ENCODE data around the gene TMTC2. TPM values are rescaled to one million over a fixed set of nuclear protein-coding genes. Genes with fewer than 3 reads are reported as not detected.
"Not testable (repeated sequence)": the region's sequence is repeated elsewhere in the genome, so short reads cannot be mapped to it uniquely, and the experiment has no call there.

Gene TMTC2
- polyA plus RNA-seq, 4 donors, result 1.1 to 5.6 (median 2.7) TPM

DNA sequence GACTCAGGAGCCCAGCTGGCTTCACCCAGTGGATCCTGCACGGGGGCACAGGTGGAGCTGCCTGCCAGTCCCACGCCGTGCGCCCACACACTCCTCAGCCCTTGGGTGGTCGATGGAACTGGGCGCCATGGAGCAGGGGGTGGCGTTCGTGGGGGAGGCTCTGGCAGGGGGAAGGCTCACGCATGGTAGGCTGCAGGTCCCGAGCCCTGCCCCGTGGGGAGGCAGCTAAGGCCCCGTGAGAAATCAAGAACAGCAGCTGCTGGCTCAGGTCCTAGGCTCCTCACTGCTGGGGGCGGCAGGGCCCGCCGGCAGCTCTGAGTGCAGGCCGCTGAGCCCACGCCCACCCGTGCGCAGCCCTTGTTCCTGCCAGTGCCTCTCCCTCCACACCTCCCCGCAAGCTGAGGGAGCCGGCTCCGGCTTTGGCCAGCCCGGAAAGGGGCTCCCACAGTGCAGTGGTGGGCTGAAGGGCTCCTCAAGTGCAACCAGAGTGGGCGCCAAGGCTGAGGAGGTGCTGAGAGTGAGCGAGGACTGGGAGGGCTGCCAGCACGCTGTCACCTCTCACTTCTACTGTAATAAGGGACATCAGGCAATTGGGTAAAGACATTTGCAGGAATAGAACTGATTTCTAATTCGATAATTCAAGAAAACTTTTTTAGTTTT lies 115.4 kb downstream of the TMTC2 start:
- FAIRE-seq (no peak), DNase-seq (no peak)
- peaks cover 0 to 6% of the 10 kb centered on the region in 2 donors for H3K9me3 ChIP-seq (ENCODE audit: control insufficient read depth in 2 of 2, insufficient read depth in 1 of 2, low read depth in 1 of 2, low read length in 1 of 2)
- no peaks in the 10 kb centered on the region for H3K4me1 ChIP-seq (ENCODE audit: control insufficient read depth in 3 of 3, insufficient read depth in 2 of 3, low read depth in 1 of 3, low read length in 2 of 3)
- H3K27ac ChIP-seq (ENCODE audit: low read depth in 1 of 3, low read length in 2 of 3), result no peak overlapping the region
- peaks cover 0 to 3% (median 0%) of the 10 kb centered on the region in 3 donors for H3K36me3 ChIP-seq (ENCODE audit: control insufficient read depth in 3 of 3, insufficient read depth in 2 of 3, low read depth in 1 of 3, low read length in 3 of 3)
- H3K4me3 ChIP-seq (ENCODE audit: low read depth in 1 of 3, low read length in 3 of 3), result no peak overlapping the region
- 96 to 97% (median 97%) methylated on average over 21 to 27 of the region's 27 CpGs for WGBS, 3 donors
- H3K27me3 ChIP-seq (ENCODE audit: control insufficient read depth in 3 of 3, insufficient read depth in 3 of 3, low read length in 3 of 3), result no peaks in the 10 kb centered on the region

DNA sequence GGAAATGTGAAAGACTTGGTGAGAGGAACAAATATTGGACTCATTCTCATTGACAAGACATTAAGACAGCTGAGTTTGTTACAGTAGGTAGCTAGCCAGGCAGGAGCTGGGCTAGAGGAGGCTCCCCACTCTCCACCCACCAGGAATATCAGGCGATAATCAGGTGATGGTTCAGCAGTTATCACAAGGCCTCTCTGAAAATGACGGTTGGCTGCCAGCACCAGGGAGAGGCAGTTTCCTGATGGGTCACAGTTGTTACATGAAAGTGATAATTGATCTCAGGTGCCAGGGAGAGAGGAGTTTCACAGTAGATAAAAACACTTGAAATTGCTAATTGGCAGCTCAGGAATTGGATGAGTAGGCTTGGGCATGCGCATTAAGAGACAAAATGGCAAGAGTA lies 116.5 kb downstream of the TMTC2 start:
- no peak for FAIRE-seq

DNA sequence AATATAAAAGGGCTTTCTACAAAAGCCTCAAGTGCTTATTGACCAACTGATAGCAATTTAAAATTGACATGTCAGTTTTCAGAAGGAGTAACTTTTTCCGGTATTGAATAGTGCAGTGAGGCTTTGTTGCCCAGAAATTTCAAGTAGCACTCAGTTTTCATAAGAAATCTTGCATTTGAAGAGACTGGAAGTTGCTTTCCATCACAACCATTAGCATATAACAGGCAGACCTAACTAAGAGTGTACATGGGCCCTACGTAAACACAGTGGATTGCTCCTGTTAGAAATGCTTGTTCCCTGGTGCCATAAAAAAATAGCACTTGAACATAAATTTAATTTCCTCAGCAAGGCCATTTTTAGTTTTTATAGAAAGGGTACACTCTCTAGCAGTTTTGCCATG lies 117.9 kb downstream of the TMTC2 start:
- Histone ChIP-seq H3K27me3 (ENCODE audit: control insufficient read depth in 3 of 3, insufficient read depth in 3 of 3, low read length in 3 of 3) (no peaks in the 10 kb centered on the region), H3K27ac (ENCODE audit: low read depth in 1 of 3, low read length in 2 of 3) (no peak overlapping the region), H3K9me3 (ENCODE audit: control insufficient read depth in 2 of 2, insufficient read depth in 1 of 2, low read depth in 1 of 2, low read length in 1 of 2) (peaks cover 0 to 6% of the 10 kb centered on the region in 2 donors), H3K4me3 (ENCODE audit: low read depth in 1 of 3, low read length in 3 of 3) (no peak overlapping the region), H3K4me1 (ENCODE audit: control insufficient read depth in 3 of 3, insufficient read depth in 2 of 3, low read depth in 1 of 3, low read length in 2 of 3) (no peaks in the 10 kb centered on the region), H3K36me3 (ENCODE audit: control insufficient read depth in 3 of 3, insufficient read depth in 2 of 3, low read depth in 1 of 3, low read length in 3 of 3) (peaks cover 0 to 3% (median 0%) of the 10 kb centered on the region in 3 donors)
- WGBS, 3 donors, result 91 to 96% (median 93%) methylated on average over 2 of the region's 2 CpGs
- DNase-seq (no peak), FAIRE-seq (no peak)

More for the DNA sequence above, 116.5 kb downstream of the TMTC2 start:
- H3K27ac ChIP-seq (ENCODE audit: low read depth in 1 of 3, low read length in 2 of 3), result no peak overlapping the region
- no peaks in the 10 kb centered on the region for H3K27me3 ChIP-seq (ENCODE audit: control insufficient read depth in 3 of 3, insufficient read depth in 3 of 3, low read length in 3 of 3)
- H3K4me1 ChIP-seq (ENCODE audit: control insufficient read depth in 3 of 3, insufficient read depth in 2 of 3, low read depth in 1 of 3, low read length in 2 of 3), result no peaks in the 10 kb centered on the region
- 62 to 76% (median 72%) methylated on average over 3 of the region's 3 CpGs for WGBS, 3 donors
- H3K36me3 ChIP-seq (ENCODE audit: control insufficient read depth in 3 of 3, insufficient read depth in 2 of 3, low read depth in 1 of 3, low read length in 3 of 3), result peaks cover 0 to 3% (median 0%) of the 10 kb centered on the region in 3 donors
- DNase-seq, result no peak
- H3K9me3 ChIP-seq (ENCODE audit: control insufficient read depth in 2 of 2, insufficient read depth in 1 of 2, low read depth in 1 of 2, low read length in 1 of 2), result peaks cover 0 to 6% of the 10 kb centered on the region in 2 donors
- no peak overlapping the region for H3K4me3 ChIP-seq (ENCODE audit: low read depth in 1 of 3, low read length in 3 of 3)

DNA sequence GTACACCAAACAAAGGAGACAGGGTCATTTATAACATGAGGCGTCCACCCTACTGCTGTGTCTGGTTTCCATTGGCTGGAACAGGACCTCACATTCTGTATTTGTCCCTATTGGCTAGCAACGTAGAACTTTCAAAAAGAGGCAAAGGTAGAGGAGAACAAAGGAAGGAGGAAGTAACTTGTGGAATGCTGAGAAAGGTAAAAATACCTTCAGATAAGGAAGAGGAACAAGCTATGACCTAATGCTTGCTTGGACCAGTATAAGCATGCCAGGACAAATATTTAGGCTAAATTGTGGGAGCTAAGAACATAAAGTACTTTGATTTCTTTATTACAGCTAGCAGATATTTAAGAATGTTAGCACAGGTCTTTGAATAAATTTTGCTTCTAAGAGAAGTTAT lies 118.3 kb downstream of the TMTC2 start:
- DNase-seq; H3K27ac ChIP-seq (ENCODE audit: low read depth in 1 of 3, low read length in 2 of 3); H3K36me3 ChIP-seq (ENCODE audit: control insufficient read depth in 3 of 3, insufficient read depth in 2 of 3, low read depth in 1 of 3, low read length in 3 of 3); H3K27me3 ChIP-seq (ENCODE audit: control insufficient read depth in 3 of 3, insufficient read depth in 3 of 3, low read length in 3 of 3); FAIRE-seq; H3K4me1 ChIP-seq (ENCODE audit: control insufficient read depth in 3 of 3, insufficient read depth in 2 of 3, low read depth in 1 of 3, low read length in 2 of 3); H3K9me3 ChIP-seq (ENCODE audit: control insufficient read depth in 2 of 2, insufficient read depth in 1 of 2, low read depth in 1 of 2, low read length in 1 of 2); H3K4me3 ChIP-seq (ENCODE audit: low read depth in 1 of 3, low read length in 3 of 3): not testable (repeated sequence)
- WGBS, 3 donors, result 51 to 75% (median 61%) methylated on average over 2 of the region's 2 CpGs

DNA sequence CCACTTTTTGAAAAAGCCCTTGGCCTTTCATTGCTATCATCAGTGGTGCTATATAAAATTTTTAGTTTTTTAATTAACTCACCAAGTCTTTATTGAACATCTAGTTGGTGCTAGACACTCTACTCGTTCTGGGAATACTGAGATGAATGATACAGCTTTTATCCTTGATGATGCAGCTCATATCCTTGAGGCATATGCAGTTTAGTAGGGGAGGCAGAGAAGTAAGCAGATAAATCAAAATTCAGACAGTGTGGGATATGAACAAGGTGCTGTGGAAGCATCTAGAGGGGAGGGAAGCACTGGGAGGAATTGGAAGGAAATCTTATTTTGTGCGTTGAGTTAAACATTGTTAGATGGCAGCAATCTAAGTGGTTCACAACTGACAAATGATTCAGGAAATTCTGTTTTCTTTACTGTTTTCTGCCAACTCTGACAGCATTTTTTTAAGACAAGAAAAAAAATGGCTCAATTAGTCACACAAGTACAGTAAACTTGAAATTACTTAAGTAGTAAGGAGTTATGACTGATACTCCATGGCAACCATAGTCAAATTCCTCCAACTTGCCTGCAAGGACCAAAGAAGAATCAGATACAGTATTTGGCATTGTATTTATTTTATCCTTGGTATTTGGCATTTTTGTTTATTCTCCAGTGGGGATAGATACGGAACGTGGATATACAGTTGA lies 119.2 kb downstream of the TMTC2 start:
- 83 to 95% (median 89%) methylated on average over 4 of the region's 4 CpGs for WGBS, 3 donors
- Histone ChIP-seq H3K9me3 (ENCODE audit: control insufficient read depth in 2 of 2, insufficient read depth in 1 of 2, low read depth in 1 of 2, low read length in 1 of 2) (peaks cover 0 to 6% of the 10 kb centered on the region in 2 donors), H3K27ac (ENCODE audit: low read depth in 1 of 3, low read length in 2 of 3) (no peak overlapping the region), H3K4me1 (ENCODE audit: control insufficient read depth in 3 of 3, insufficient read depth in 2 of 3, low read depth in 1 of 3, low read length in 2 of 3) (no peaks in the 10 kb centered on the region), H3K4me3 (ENCODE audit: low read depth in 1 of 3, low read length in 3 of 3) (no peak overlapping the region), H3K36me3 (ENCODE audit: control insufficient read depth in 3 of 3, insufficient read depth in 2 of 3, low read depth in 1 of 3, low read length in 3 of 3) (peaks cover 0 to 3% (median 0%) of the 10 kb centered on the region in 3 donors), H3K27me3 (ENCODE audit: control insufficient read depth in 3 of 3, insufficient read depth in 3 of 3, low read length in 3 of 3) (no peaks in the 10 kb centered on the region)
- FAIRE-seq, result no peak
- DNase-seq, result no peak

DNA sequence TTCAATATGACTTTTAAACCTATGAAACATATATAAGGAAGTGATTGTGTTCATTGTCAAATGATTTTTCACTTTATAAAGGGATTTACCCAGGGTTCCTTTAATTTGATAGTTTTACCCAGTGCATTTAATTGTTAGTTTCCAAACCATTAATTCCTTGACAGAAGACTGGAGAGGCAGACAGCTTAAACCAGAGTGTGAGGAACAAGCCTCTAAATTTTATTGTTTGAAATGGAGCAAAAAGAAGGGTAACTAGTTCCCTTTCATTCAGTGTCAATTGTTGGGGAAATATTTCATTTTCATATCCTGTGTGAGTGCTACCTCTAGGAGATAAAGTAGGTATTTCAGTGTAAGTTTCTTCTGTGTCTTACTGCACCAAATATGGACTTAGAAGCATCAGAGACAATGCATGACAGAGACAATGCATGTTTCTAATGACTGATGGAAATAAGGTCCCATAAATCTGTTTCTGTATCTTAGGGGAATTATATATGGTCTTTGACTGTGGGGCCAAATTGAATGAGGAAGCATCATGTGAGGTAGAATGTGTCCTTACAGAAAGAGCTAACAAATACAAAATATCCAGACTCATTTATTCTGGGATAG lies 120.5 kb downstream of the TMTC2 start:
- peaks cover 0 to 1% of the 10 kb centered on the region in 2 donors for H3K9me3 ChIP-seq (ENCODE audit: control insufficient read depth in 2 of 2, insufficient read depth in 1 of 2, low read depth in 1 of 2, low read length in 1 of 2)
- H3K4me3 ChIP-seq (ENCODE audit: low read depth in 1 of 3, low read length in 3 of 3), result no peak overlapping the region
- no peak overlapping the region for H3K27ac ChIP-seq (ENCODE audit: low read depth in 1 of 3, low read length in 2 of 3)
- H3K4me1 ChIP-seq (ENCODE audit: control insufficient read depth in 3 of 3, insufficient read depth in 2 of 3, low read depth in 1 of 3, low read length in 2 of 3), result no peaks in the 10 kb centered on the region
- FAIRE-seq, result no peak
- H3K27me3 ChIP-seq (ENCODE audit: control insufficient read depth in 3 of 3, insufficient read depth in 3 of 3, low read length in 3 of 3), result no peaks in the 10 kb centered on the region
- H3K36me3 ChIP-seq (ENCODE audit: control insufficient read depth in 3 of 3, insufficient read depth in 2 of 3, low read depth in 1 of 3, low read length in 3 of 3), result peaks cover 0 to 2% (median 0%) of the 10 kb centered on the region in 3 donors
- no peak for DNase-seq

DNA sequence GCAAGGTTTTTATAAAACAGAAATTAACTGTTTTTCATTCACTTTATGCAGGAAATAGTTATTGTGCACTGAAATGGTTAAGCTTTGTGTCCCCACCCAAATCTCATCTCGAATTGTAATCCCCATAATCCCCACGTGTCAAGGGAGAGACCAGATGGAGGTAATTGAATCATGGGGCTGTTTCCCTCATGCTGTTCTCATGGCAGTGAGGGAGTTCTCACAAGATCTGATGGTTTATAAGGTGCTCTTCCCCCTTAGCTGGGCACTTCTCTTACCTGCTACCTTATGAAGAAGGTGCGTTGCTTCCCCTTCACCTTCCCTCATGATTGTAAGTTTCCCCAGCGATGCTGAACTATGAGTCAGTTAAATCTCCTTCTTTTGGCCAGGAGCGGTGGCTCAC lies 123.9 kb downstream of the TMTC2 start:
- WGBS, 3 donors, result 85 to 92% (median 86%) methylated on average over 5 of the region's 5 CpGs
- DNase-seq (no peak), FAIRE-seq (no peak)
- no peak overlapping the region for H3K27ac ChIP-seq (ENCODE audit: low read depth in 1 of 3, low read length in 2 of 3)
- no peaks in the 10 kb centered on the region for H3K27me3 ChIP-seq (ENCODE audit: control insufficient read depth in 3 of 3, insufficient read depth in 3 of 3, low read length in 3 of 3)
- H3K4me3 ChIP-seq (ENCODE audit: low read depth in 1 of 3, low read length in 3 of 3), result no peak overlapping the region
- H3K36me3 ChIP-seq (ENCODE audit: control insufficient read depth in 3 of 3, insufficient read depth in 2 of 3, low read depth in 1 of 3, low read length in 3 of 3), result no peaks in the 10 kb centered on the region
- no peaks in the 10 kb centered on the region for H3K9me3 ChIP-seq (ENCODE audit: control insufficient read depth in 2 of 2, insufficient read depth in 1 of 2, low read depth in 1 of 2, low read length in 1 of 2)
- no peaks in the 10 kb centered on the region for H3K4me1 ChIP-seq (ENCODE audit: control insufficient read depth in 3 of 3, insufficient read depth in 2 of 3, low read depth in 1 of 3, low read length in 2 of 3)

DNA sequence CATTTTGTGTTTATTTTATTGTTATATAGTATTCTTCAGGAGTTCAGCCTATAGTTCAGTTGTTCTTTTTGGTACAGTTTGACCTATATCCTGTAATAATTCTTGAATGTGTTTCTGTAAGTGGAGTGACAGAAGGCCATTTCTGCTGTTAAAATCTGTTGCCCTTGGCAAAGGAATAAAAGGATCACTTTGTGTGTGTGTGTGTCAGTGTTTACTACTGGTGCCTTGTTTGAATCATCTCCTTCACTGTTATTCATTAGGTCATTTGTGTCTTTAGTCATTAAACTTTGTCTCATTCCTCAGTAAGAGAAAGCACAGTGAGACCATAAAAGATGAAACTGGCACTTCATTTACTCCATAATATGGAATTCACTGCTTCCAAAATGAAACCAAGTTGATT lies 130.7 kb downstream of the TMTC2 start:
- no peaks in the 10 kb centered on the region for H3K9me3 ChIP-seq (ENCODE audit: control insufficient read depth in 2 of 2, insufficient read depth in 1 of 2, low read depth in 1 of 2, low read length in 1 of 2)
- H3K4me1 ChIP-seq (ENCODE audit: control insufficient read depth in 3 of 3, insufficient read depth in 2 of 3, low read depth in 1 of 3, low read length in 2 of 3), result no peaks in the 10 kb centered on the region
- H3K27ac ChIP-seq (ENCODE audit: low read depth in 1 of 3, low read length in 2 of 3), result no peak overlapping the region
- DNase-seq (no peak), FAIRE-seq (no peak)
- H3K4me3 ChIP-seq (ENCODE audit: low read depth in 1 of 3, low read length in 3 of 3), result no peak overlapping the region
- no peaks in the 10 kb centered on the region for H3K36me3 ChIP-seq (ENCODE audit: control insufficient read depth in 3 of 3, insufficient read depth in 2 of 3, low read depth in 1 of 3, low read length in 3 of 3)
- no peaks in the 10 kb centered on the region for H3K27me3 ChIP-seq (ENCODE audit: control insufficient read depth in 3 of 3, insufficient read depth in 3 of 3, low read length in 3 of 3)

All from small intestine (tissue), 7 donors.